ENCODE results near the gene FOXQ1. TPM values are rescaled to one million over a fixed set of nuclear protein-coding genes. Genes with fewer than 3 reads are reported as not detected.
A peak's percentile ranks its signal among the peaks of the same experiment; 100 is the strongest.

FOXQ1 gene
- total and polyA plus RNA-seq, 2 of the 13 experiments (the other 11 are each of a cell fraction or from before 2014, with no cell fraction given) = 35.2 to 39.8 TPM

DNA sequence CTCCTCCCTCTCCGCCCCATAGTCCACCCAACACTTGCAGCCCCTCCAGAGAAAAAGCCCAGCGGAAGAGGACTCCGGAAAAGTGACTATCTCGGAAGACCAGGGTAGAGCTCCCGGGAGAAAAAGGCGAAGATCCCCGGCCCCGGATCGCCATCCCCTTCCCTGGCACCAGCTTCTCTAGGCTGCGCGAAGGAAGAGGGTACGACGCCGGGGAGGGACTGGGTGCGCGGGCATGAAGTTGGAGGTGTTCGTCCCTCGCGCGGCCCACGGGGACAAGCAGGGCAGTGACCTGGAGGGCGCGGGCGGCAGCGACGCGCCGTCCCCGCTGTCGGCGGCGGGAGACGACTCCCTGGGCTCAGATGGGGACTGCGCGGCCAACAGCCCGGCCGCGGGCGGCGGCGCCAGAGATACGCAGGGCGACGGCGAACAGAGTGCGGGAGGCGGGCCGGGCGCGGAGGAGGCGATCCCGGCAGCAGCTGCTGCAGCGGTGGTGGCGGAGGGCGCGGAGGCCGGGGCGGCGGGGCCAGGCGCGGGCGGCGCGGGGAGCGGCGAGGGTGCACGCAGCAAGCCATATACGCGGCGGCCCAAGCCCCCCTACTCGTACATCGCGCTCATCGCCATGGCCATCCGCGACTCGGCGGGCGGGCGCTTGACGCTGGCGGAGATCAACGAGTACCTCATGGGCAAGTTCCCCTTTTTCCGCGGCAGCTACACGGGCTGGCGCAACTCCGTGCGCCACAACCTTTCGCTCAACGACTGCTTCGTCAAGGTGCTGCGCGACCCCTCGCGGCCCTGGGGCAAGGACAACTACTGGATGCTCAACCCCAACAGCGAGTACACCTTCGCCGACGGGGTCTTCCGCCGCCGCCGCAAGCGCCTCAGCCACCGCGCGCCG is 822 bp downstream of the FOXQ1 start (continued):
- TF ChIP-seq, protein P1, sequence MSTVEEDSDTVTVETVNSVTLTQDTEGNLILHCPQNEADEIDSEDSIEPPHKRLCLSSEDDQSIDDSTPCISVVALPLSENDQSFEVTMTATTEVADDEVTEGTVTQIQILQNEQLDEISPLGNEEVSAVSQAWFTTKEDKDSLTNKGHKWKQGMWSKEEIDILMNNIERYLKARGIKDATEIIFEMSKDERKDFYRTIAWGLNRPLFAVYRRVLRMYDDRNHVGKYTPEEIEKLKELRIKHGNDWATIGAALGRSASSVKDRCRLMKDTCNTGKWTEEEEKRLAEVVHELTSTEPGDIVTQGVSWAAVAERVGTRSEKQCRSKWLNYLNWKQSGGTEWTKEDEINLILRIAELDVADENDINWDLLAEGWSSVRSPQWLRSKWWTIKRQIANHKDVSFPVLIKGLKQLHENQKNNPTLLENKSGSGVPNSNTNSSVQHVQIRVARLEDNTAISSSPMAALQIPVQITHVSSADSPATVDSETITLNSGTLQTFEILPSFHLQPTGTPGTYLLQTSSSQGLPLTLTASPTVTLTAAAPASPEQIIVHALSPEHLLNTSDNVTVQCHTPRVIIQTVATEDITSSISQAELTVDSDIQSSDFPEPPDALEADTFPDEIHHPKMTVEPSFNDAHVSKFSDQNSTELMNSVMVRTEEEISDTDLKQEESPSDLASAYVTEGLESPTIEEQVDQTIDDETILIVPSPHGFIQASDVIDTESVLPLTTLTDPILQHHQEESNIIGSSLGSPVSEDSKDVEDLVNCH (CRISPR knock-in tag; IDR thresholded peaks at IDR 0.05) = no peak
- TF ChIP-seq ARNTL (CRISPR knock-in tag; IDR thresholded peaks at IDR 0.05) (no peak), ZNF574 (CRISPR knock-in tag; IDR thresholded peaks at IDR 0.05) (peak; percentile 51), RBM39 (IDR thresholded peaks at IDR 0.05; ENCODE audit: low read depth, low read length, poor library complexity, severe bottlenecking) (no peak), ZNF709 (CRISPR knock-in tag; IDR thresholded peaks at IDR 0.05) (peak; percentile 21; the same call in 1 of the 2 replicates), ZNF589 (CRISPR knock-in tag; conservative IDR thresholded peaks at IDR 0.05) (peak; percentile 15; the same call in 1 of the 2 replicates), NFKBIZ (CRISPR knock-in tag; IDR thresholded peaks at IDR 0.05) (no peak), KDM2A (CRISPR knock-in tag; IDR thresholded peaks at IDR 0.05; ENCODE audit: borderline replicate concordance, low read depth) (peak; percentile 26; the same call in 1 of the 2 replicates), ZNF562 (CRISPR knock-in tag; IDR thresholded peaks at IDR 0.05; ENCODE audit: borderline replicate concordance) (peak; percentile 65; the same call in 1 of the 2 replicates), DR1 (CRISPR knock-in tag; IDR thresholded peaks at IDR 0.05) (no peak), RNF2 (conservative IDR thresholded peaks at IDR 0.05; ENCODE audit: low read depth) (no peak), ZSCAN22 (CRISPR knock-in tag; IDR thresholded peaks at IDR 0.05) (no peak; the same call in 1 of the 2 replicates), ZBTB42 (CRISPR knock-in tag; IDR thresholded peaks at IDR 0.05) (peak; percentile 27; the same call in 1 of the 2 replicates), NPAS2 (CRISPR knock-in tag; IDR thresholded peaks at IDR 0.05; ENCODE audit: borderline replicate concordance) (0 out of 2 replicates have a peak, but pooled peaks have one; percentile 16), KAT8 (CRISPR knock-in tag; IDR thresholded peaks at IDR 0.05) (no peak), RBFOX2 (IDR thresholded peaks at IDR 0.05; ENCODE audit: low read depth, low read length) (peak; percentile 84), ZNF530 (CRISPR knock-in tag; IDR thresholded peaks at IDR 0.05; ENCODE audit: low read depth) (peak; percentile 28; the same call in 1 of the 2 replicates), SIN3A (IDR thresholded peaks at IDR 0.05; ENCODE audit: borderline replicate concordance, low read depth, low read length) (0 out of 2 replicates have a peak, but pooled peaks have one; percentile 29), ZNF382 (CRISPR knock-in tag; IDR thresholded peaks at IDR 0.05; ENCODE audit: borderline replicate concordance) (no peak), ZNF780A (CRISPR knock-in tag; IDR thresholded peaks at IDR 0.05) (no peak), MNT (IDR thresholded peaks at IDR 0.05) (no peak), MED13 (CRISPR knock-in tag; IDR thresholded peaks at IDR 0.05) (peak; percentile 51; the same call in 1 of the 2 replicates), DNMT1 (CRISPR knock-in tag; IDR thresholded peaks at IDR 0.05) (peak; percentile 22; the same call in 1 of the 2 replicates), STAG1 (CRISPR knock-in tag; IDR thresholded peaks at IDR 0.05) (peak; percentile 58)
